GM19395 (cell line): ENCODE measurements around the gene ALOX12B.

ENCODE experiments used
- ATAC-seq: cut with Tn5 transposase; IDR thresholded peaks from one replicate; pipeline ENCODE4 v1.9.1; 2021; ENCODE audit warnings: mild to moderate bottlenecking, moderate library complexity; ENCODE audit not compliant: unreplicated experiment

ALOX12B gene

DNA sequence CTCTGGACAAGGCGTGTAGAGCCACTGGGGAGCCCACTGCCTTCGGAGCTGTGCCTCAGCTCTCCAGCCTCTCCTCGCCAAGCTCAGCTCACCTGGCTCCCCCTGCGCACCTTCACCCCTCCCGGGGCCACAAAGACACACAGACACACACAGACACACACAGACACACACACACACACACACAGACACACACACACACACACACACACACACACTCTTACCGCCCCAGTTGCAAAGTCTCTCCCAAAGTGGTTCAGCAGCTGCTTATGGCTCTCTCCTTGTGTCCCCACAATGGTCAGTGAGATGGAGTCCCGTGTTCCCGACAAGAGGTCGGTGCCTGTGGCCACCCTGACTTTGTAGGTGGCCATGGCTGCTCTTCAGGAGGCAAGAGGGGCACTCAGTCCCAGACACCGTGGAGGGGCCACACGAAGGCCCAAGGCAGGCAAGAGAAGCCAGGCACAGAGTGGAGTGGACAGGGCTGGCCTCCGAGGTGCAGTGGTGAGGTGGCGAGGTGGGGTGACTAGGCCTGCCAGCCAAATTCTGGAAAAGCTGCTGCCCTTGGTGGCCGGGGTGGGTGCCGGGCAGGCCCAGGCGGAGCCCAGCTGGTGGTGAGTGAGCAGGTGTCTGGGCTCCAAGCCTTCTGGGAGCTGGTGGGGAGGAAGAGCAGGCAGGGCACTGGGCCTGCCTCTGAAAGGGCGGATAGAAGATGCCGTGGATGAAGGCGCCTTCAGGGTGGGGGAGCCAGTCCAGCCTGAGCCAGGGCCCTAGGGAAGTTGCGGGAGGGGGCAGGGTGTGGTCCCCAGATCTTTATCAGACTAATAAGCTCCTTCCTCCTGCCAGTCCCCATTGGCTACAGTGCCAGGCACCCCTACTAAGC, at the start of gene ALOX12B:
Gene ALOX12B (minus strand): TSS at position 642 of the 877 bp plus-strand sequence. CDS start 274 bp downstream, at position 368.
- ATAC-seq, result no peak

DNA sequence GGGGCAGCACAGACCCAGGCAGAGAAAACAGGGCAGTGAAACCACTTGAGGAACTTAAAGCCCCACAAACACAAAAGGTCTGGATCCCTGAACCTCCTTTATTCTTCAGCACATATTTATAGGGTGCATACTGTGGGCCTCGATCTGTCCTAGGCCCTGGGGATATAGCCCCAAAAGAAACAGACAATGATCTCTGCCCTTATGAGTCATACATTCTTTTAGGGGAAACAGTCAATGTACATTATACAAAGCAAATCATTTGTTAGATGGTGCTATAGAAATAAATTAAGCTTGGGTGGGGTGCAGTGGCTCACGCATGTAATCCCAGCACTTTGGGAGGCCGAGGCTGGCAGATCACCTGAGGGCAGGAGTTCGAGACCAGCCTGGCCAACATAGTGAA, 46.4 kb upstream of the ALOX12B start:
- ATAC-seq, result no peak

DNA sequence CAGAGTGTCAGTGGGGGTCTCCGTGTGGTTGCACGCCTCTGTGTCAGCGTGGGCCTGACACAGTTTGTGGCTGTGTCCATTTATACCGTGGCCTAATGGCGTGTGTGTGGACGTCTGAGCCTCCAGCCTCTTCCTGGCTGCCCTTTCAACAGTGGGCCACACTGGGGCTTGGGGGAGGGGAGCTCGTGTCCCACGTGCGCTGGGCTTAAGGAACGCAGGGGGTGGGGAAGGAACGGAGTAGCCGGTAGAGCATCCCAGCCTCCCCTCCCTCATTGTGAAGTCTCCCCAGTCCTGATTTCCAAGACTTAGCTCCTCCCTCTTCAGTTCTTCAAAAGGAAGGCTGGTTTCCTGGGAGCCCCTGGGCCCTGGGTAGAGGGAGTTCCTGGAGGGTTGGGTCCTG, 45.9 kb upstream of the ALOX12B start:
- ATAC-seq, result no peak

DNA sequence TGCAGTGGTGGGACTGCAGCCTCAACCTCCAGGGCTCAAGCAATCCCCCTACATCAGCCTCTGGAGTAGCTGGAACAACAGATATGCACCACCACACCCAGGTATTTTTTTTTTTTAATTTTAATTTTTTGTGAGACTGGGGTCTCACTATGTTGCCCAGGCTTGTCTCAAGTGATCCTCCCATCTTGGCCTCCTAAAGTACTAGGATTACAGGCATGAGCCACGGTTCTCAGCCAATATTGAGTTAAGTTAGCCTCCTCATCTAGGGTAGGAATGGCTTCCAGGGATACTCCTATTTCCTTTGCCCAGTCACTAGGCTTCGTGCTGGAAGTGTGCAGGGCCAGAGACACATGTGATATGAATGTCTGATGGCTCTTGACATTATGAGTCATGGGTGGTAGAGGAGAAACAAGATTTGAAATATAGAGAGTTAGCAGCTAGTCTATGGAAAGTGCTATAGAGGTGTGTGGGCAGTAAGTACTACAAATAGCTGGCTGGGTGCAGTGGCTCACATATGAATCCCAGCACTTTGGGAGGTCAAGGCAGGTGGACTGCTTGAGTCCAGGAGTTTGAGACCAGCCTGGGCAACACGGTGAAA, 44.4 kb upstream of the ALOX12B start:
- no peak for ATAC-seq

DNA sequence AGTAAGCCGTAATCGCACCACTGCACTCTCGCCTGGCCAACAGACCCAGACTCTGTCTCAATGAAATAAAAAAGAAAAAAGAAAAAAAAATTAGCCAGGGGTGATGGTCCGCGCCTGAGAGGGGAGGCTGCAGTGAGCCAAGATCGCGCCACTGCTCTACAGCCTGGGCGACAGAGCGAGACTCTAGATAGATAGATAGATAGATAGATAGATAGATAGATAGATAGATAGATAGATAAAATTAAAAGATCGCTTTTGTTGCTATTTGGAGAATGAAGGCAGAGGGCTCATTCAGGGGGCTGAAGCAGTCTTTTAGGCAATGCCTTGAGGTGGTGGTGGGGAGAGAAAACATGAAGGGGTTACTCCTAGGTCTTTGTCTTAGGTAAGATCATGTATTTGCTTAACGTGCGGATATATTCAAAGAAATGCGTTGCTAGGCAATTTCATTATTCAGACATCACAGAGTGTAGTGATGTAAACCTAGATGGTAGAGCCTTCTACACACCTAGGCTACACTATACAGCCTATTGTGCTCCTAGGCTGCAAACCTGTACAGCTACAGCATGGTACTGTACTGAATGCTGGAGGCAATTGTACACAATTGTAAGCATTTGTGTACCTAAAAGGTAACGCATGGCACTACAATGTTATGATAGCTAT, 40.7 kb upstream of the ALOX12B start:
- no peak for ATAC-seq

DNA sequence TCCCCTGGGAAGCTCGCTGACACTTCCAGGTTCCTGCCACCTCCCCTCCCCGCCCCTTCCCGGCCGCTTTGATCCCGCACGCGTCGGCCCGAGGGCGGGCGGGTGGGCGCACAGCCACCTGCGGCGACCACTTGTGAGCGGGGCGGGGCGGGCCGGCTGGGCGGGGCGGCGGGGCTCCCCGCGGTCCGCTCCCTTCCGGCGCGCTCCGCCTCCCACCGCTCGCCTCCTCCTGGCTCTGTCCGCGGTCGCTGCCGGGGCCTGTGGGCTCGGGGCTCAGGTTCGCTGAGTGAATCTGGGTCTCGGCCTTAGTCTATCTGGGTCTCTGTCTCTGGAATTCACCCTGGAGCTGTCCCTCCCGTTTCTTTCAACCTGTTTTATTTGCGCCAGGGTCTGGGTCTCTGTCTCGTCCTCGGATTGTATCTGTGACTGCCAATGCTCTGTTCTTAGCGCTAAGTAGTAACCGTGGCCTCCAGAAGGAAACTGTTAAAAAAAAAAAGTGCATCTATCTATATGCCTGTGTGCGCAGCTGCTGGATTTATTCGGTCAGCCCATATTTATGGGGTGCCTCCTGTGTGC, 39.1 kb upstream of the ALOX12B start:
- no peak for ATAC-seq

DNA sequence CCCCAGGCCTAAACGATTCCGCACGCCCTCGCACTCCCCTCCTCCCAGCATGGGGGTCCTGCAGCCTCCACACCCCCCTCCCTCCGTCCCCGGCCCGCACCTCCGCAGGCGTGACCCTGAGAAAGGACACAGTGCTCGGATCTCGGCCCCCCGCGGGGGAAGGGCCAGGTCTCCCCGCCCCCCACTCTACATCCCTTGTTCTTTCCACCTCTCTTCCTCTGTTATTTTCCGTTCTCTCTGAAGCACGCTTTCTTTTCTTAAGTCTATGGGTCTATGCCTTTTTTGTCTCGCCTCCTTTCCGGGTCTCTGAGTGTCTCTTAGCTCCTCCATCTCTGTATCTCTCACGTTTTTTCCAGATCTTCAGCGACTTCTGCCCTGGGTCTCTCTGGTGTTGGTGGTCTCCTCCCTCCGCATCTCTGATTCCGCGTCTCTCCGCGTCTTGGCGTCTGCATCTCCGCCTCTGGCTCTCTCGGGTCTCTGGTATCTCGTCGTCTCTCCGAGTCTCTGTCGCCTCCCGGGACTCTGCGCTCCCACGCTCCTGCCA, 38.5 kb upstream of the ALOX12B start:
- ATAC-seq, result no peak

DNA sequence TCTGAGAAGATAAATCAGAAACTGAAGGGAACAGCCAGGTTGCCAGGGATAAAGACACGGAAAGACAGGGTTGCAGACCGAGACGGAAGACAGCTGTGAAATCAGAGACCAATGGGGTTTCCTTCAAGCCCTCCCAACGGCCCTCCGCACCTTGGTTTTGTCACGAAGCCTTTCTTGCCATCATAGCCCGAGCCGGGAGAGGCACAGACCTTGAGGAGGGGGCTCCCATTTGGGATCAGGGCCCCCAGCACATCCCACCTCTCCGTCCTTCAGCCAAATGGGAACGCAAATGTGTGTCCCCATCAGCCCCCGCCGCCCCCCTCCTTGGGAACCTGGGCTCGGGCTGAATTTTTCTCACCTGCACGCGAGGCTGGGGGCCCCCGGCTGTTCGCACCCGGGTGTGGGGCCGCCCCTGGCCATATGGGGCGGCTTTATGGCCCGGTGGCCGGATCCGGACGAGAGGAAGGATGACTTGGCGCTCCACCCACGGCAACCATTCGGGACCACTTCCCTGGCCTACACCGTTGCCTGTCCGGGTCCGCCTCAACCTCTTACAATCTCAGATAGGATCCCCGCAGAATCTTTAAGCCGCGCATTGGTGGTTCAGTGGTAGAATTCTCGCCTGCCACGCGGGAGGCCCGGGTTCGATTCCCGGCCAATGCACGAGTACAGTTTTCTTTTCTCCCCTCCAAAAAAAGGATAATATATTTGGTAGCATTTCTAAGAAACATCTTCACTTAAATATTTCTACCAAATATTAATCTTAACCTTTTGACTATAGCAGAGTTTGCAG, 37.8 kb upstream of the ALOX12B start:
- ATAC-seq, result no peak

DNA sequence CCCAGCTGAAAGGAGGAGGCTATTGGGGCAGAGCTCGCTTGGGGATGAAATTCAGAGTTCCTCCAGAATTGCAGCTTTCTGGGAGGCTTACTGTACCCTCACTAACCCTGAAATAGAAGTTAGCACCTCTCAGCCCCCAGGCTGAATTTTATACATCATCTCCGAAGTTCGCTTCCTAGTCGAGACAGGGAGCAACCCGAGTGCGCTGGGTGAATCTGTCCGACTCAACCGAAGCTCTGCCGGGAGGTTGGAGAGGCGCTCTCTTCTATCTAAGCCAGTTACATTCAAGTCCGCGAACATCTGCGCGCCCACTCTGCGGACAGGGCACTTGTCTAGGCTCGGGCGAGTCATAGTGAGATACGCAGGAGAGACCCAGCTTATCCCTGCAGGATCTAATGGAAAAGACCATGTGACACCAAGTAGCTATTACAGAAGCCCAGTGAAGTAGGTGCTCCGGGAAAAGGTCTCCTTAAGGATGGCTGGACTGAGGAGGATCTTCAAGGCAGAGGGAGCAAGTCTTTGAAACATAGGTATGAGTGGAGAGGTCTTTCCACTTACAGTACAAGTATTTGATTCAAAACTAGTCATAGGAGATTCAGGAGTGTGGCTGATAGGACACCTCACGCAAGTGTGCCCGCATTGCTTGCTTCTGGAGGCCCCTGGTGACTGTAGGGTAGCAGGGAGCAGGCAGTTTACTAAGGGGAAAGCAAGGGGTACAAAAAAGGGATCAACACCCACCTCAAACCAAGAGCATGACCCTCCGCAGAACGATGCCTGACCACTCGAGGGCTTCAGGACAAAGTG, 37.0 kb upstream of the ALOX12B start:
- ATAC-seq, result no peak

DNA sequence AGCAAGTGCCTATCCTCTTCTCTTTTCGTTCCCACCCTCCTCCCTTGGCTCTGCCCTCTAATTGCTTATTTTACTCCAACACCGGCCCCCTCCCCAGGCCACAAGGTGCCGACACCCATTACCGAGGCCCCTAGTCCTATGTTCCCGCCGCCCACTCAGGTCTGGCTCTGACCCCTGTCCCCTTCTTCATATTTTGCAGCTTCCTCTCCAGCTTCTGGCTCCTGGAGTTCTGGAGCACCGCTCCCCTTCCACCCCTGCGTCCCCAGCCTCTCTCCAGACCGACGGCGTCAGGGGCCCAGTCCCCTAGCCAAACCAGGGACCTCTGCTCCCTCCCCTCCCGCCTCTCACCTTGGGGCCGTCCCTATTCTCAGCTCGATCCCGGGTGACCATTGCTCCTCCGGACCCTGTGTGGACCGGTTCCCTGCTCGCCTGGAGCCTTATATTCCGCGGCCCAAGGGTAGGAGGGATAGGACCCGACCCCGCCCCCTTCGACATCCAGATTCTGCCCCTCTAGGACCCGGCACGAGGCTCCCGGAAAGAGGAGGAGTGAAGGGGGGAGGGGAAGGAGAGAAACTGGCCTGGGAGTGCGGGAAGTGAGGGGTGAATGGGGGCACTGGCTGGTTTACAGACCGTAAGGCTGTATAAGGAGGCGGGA, 36.3 kb upstream of the ALOX12B start, which contains the start of gene HES7:
Gene HES7 (minus strand): TSS at position 412 of the 655 bp plus-strand sequence. CDS start 22 bp downstream, at position 390.
- no peak for ATAC-seq

DNA sequence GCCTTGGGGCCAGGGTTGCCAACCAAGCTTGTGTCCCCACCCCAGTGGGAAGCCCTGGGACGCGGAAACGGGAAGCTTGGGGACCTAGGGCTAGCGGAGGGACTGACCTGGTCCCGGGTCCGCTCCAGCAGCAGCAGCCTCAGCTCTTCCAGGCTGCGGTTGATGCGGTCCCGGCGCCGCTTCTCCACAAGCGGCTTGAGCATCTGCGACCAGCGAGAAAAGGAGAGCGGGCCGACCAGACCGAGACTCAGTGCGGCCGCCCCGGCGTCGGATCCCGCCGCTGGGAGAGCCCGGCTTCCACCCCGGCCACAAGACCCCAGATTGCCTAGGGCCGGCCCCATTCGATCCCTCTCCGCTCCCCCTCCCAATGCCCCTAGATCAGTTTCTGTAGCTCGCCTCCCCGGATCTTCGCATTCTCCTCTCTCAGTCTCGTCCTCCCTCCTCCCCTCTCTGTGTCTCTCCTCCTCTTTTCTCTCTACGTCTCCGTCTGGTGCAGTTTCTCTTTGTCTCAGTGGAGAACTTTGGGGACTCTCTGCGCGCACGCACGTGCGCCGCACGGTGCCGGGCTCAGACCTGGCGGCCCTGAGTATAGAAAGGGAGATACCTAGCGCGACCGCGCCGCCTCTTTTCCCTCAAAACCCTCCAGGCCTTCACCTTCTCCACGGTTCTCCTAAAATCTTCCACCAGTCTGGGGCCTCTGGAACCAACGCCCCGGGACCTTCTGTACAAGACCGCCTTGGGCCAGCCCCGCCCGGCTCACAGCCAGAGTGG, 35.6 kb upstream of the ALOX12B start:
- ATAC-seq, result no peak

DNA sequence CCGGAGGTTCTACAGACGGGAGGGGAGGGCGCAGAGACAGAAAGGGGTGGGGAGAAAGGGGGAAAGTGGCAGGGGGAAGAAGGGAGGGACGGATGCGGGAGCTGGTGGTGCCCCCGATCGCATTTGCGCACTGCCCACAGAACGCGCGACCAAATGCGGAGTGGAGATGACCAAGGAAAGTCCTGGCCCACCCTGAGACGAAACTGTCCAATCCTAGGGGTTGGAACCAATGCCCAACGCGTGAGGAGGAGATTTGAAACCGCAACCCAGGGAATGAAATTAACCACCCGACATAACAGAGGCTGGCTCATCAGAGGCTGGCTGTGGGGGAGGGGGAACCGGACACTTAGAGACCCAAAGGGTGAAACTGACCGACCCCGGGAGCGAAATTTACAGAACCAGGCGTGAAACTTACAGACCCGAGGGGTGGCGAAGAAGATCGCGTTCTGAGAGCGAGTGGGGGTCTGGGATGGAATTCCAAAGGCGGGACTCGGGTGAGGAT, 35.0 kb upstream of the ALOX12B start:
- ATAC-seq, result no peak

DNA sequence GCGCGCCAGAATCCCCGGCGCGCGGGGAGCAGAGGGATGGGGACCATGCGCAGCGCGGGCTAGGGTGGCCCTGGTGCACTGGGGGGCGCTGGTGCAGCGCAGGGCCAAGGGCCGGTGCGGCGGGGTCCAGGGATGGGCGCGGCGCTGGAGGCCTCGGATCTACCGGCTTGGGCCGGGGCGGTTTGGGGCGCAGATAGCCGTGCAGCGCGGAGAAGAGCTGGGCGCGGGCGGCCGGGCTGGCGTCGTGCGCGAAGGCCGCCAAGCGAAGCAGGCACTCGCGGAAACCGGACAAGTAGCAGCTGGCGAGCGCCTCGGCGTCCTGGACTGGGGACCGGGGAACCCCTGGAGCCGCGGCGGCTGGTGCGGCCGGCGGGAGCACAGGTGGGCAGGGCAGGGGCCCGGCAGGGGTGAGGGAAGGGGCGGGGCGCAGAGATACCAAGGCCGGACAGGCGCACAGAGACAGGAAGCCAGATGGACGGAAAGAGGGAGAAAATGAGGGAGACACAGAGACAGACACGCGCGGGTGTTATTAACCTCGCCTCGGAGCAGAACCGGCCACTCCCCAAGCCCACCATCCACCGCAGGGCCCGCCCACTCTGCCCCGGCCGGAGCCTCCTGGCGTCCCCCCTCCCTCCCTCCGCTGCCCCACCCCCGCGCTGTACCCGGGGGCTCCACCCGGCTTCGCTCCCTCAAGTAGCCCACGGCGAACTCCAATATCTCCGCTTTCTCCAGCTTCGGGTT, 34.3 kb upstream of the ALOX12B start:
- ATAC-seq, result no peak

DNA sequence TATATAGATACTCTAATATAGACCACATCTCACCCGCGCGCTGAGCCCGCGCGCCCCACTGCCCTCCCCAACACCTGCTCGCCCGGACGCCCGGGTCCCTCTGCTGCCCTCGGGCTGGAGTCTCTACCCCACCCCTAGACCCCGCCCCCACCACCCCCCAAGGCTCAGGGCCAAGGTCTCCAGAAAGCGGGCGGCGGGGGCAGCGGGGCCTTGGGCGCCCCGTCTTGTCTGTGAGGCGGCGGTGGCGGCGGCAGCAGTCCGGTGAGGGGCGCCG, 33.8 kb upstream of the ALOX12B start:
- no peak for ATAC-seq

DNA sequence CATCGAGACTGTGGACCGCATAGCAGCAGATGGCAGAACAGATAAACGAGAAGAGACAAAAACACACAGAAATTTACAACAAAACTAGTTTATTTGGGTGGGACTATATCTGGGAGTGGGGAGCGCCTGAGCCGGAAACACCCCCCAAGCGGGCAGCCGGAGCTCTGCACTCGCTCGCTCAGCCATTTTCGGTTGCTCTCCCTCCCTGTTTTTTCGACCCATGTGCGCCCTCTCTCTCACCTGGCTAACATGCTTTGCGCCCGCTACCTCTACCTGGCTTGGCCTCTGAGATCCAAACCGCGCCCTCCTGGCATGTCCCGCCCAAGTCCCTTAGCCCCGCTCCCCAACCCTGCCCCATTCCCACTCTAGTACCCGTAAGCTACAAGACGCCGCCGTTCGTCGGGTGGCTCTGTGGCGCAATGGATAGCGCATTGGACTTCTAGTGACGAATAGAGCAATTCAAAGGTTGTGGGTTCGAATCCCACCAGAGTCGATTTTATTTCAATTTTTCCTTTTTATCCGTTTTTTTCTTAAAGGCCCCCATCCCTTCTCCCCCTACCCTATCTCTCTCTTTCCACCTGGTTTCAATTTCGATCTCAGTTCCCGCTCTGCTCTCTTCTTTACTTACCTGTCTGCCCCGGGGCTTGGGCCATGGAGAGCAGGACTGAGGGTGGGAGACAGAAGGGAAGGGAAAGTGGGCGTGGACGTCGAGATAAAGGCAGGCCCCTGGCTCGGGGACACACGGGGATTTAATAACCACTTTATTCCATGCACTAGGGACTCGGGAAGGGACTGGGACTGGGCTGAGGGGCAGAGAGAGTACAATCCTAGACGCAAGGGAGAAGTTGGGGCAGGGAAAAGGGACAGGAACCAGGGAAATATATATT, 33.2 kb upstream of the ALOX12B start:
- no peak for ATAC-seq
